ENCODE data around the gene UBE2I. TPM values are rescaled to one million over a fixed set of nuclear protein-coding genes. Genes with fewer than 3 reads are reported as not detected.

UBE2I gene
- total RNA-seq, 1 experiment from 2014 or later: 78.2 TPM

GRCh38 chr16:1342526-1343427 is 33.3 kb downstream of the UBE2I start:
- peak; percentile 88 for DNase-seq (ENCODE audit: low read depth)

GRCh38 chr16:1343428-1344242 is 34.2 kb downstream of the UBE2I start:
- no peak for DNase-seq (ENCODE audit: low read depth)

GRCh38 chr16:1344499-1344898 is 35.1 kb downstream of the UBE2I start:
- no peak for DNase-seq (ENCODE audit: low read depth)

- DNase-seq (ENCODE audit: low read depth): no peak
Measured at GRCh38 chr16:1345087-1345486, 35.7 kb downstream of the UBE2I start.

GRCh38 chr16:1345651-1346421 is 36.4 kb downstream of the UBE2I start:
- DNase-seq (ENCODE audit: low read depth): no peak

- DNase-seq (ENCODE audit: low read depth): no peak
Measured at GRCh38 chr16:1346422-1347285, 37.2 kb downstream of the UBE2I start.

GRCh38 chr16:1347286-1347855 is 37.9 kb downstream of the UBE2I start:
- no peak for DNase-seq (ENCODE audit: low read depth)

- no peak for DNase-seq (ENCODE audit: low read depth)
Measured at GRCh38 chr16:1347962-1348361, 38.5 kb downstream of the UBE2I start.

- no peak for DNase-seq (ENCODE audit: low read depth)
Measured at GRCh38 chr16:1348441-1348840, 39.0 kb downstream of the UBE2I start.

GRCh38 chr16:1348926-1349325 is 39.5 kb downstream of the UBE2I start:
- no peak for DNase-seq (ENCODE audit: low read depth)

GRCh38 chr16:1349351-1349750 is 39.9 kb downstream of the UBE2I start:
- DNase-seq (ENCODE audit: low read depth): no peak

GRCh38 chr16:1349951-1350350 is 40.5 kb downstream of the UBE2I start:
- DNase-seq (ENCODE audit: low read depth): no peak

- no peak for DNase-seq (ENCODE audit: low read depth)
Measured at GRCh38 chr16:1350691-1351090, 41.3 kb downstream of the UBE2I start.

GRCh38 chr16:1351215-1351581 is 41.8 kb downstream of the UBE2I start:
- no peak for DNase-seq (ENCODE audit: low read depth)

GRCh38 chr16:1351582-1352362 is 42.3 kb downstream of the UBE2I start, which contains the start of the genes GNPTG and TSR3:
Gene GNPTG (plus strand): TSS chr16:1351931. CDS start chr16:1351966, 35 bp downstream.
Gene TSR3 (minus strand): TSS chr16:1351878. CDS start chr16:1351804, 74 bp downstream.
- DNase-seq (ENCODE audit: low read depth): peak; percentile 84

- no peak for DNase-seq (ENCODE audit: low read depth)
Measured at GRCh38 chr16:1354815-1355540, 45.5 kb downstream of the UBE2I start.

GRCh38 chr16:1355591-1355990 is 46.2 kb downstream of the UBE2I start:
- DNase-seq (ENCODE audit: low read depth): no peak

GRCh38 chr16:1356061-1356900 is 46.8 kb downstream of the UBE2I start:
- DNase-seq (ENCODE audit: low read depth): no peak
